22Rv1 (cell line): ENCODE results near the gene AKT1S1.

ENCODE experiments used
- H3K27ac ChIP-seq: fragments of 450-650 bp; 2 replicates; pipeline ENCODE4 v1.5.1; 2017
- ZFX ChIP-seq: fragments of 450-650 bp; IDR thresholded peaks from 2 replicates; pipeline ENCODE4 v1.6.1; 2017; ENCODE audit warnings: antibody characterized with exemption, borderline replicate concordance
- TF ChIP-seq, protein P1 (sequence below): fragments of 450-650 bp; IDR thresholded peaks from 2 replicates; pipeline ENCODE4 v1.5.1; 2017; ENCODE audit warnings: mild to moderate bottlenecking

The AKT1S1 gene

GRCh38 chr19:49870309-49870901 lies 6.8 kb downstream of the AKT1S1 start:
- TF ChIP-seq ZFX = no peak
- TF ChIP-seq, protein P1, sequence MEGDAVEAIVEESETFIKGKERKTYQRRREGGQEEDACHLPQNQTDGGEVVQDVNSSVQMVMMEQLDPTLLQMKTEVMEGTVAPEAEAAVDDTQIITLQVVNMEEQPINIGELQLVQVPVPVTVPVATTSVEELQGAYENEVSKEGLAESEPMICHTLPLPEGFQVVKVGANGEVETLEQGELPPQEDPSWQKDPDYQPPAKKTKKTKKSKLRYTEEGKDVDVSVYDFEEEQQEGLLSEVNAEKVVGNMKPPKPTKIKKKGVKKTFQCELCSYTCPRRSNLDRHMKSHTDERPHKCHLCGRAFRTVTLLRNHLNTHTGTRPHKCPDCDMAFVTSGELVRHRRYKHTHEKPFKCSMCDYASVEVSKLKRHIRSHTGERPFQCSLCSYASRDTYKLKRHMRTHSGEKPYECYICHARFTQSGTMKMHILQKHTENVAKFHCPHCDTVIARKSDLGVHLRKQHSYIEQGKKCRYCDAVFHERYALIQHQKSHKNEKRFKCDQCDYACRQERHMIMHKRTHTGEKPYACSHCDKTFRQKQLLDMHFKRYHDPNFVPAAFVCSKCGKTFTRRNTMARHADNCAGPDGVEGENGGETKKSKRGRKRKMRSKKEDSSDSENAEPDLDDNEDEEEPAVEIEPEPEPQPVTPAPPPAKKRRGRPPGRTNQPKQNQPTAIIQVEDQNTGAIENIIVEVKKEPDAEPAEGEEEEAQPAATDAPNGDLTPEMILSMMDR = no peak
- peak overlapping the region; percentile 93 for H3K27ac ChIP-seq

GRCh38 chr19:49869484-49870308 lies 7.5 kb downstream of the AKT1S1 start:
- TF ChIP-seq, protein P1 = no peak
- no peak for TF ChIP-seq ZFX
- H3K27ac ChIP-seq = peak overlapping the region; percentile 93

DNA sequence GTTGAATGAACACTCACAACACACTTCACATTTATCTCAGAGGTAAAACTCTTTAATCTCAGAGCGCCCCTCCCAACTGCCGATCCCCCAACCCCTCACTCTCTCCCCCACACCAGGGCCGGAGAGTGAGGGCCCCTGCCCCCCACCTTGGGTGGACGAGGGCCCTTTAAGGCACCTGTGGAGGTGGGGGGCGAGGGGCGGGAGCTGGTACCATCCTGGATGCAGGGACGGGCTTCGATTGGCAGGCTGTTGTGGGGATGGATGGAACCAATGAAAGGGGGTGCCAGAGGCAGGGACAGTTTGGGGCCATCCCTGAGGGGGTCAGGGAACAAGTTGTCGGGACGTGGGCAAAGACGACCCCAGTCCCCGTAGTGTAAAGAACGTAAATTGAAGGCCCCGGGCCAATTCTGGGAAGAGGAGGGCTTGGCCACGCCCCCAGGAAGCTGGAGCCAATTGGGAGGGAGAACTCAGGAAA lies 8.1 kb downstream of the AKT1S1 start:
- TF ChIP-seq ZFX = no peak
- TF ChIP-seq, protein P1 = no peak
- peak overlapping the region; percentile 93 for H3K27ac ChIP-seq

DNA sequence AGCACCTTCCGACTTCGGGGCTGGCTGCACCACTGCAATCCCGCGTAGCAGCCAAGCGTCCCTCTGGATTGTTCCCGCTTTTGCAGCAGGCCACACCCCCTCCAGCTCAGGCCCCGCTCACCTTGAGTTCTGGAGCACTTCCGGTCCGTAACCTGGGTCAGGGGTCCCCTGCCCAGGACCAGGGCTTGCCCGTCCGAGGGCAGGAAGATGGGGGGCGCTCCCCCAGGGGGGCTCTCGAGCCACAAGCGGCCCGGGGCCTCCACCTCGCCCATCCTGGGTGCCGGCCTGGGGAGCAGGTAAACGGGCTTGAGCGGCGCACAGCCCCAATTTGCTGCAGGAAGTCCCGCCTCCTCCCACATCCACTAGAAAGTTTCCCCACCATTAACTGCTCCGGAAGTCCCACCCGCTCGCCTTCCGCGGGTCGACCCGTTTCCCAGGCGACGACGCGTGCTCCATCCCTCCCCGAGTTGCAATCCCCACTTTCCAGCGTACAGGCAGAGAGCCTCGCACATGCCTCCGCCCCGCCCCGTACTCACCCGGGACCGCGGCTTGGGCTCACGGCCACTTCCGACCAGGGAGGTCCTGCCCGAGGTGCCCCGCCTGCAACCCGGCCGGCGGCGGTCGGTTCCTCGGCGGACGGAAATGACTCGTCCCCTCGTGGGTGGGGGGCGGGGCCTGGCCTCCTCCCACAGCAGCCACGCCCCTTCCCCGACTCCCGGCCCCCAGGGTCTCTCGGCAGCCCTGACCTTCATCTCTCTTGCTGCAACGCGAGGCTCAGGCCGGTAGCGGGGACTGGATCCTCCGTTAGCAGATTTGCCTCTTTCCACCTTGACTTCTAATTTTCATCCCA lies 10.0 kb downstream of the AKT1S1 start, which contains the start of gene PNKP:
Gene PNKP, minus strand, starts transcription at position 644 of the 850 bp plus-strand sequence. Its CDS starts 372 bp downstream, at position 272.
- H3K27ac ChIP-seq = peak within 1 kb of the TSS; percentile 93
- no peak for TF ChIP-seq ZFX
- TF ChIP-seq, protein P1 = no peak

DNA sequence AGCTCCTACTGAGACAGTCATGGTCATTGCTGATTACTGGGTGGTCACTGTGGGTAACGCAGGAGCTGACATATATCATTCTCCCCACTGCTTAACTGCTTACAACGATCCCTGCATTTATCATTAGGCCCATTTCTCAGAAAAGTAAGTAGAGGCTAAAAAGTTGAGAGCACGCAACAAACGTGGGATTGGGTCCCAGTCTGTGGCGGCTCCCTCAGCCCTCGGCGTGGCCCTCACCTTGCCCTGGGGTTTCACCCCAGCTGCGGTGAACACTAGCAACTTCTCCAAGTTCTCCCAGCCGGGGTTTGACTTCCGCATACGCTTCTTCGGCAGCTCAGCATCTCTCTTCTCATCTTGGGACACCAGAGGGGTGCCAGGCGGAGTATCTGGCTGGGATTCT lies 12.3 kb downstream of the AKT1S1 start:
- no peak for TF ChIP-seq ZFX
- TF ChIP-seq, protein P1 = no peak
- H3K27ac ChIP-seq = peak overlapping the region; percentile 93

GRCh38 chr19:49863935-49864320 lies 13.2 kb downstream of the AKT1S1 start:
- TF ChIP-seq, protein P1 = no peak
- no peak for TF ChIP-seq ZFX
- peak overlapping the region; percentile 96 for H3K27ac ChIP-seq
